Smooth muscle cell (in vitro differentiated cells): ENCODE results near the gene AIMP1. TPM values are rescaled to one million over a fixed set of nuclear protein-coding genes. Genes with fewer than 3 reads are reported as not detected.

Experiments
- DNase-seq: peaks from one replicate; lab custom pipeline; 2025; ENCODE audit not compliant: unreplicated experiment; lab: John Stamatoyannopoulos, UW
- H2AFZ ChIP-seq: fragments of 200-600 bp; sonication (generic); 2 replicates; pipeline ENCODE4 v1.6.0; 2016; ENCODE audit warnings: antibody characterized with exemption, low read depth, mild to moderate bottlenecking
- H3F3A ChIP-seq: fragments of 200-600 bp; sonication (generic); 2 replicates; pipeline ENCODE4 v1.6.0; 2017; ENCODE audit warnings: antibody characterized with exemption, low read depth
- H3K27ac ChIP-seq: fragments of 200-600 bp; sonication (generic); 2 replicates; pipeline ENCODE4 v1.5.1; 2016; ENCODE audit warnings: low read depth, mild to moderate bottlenecking
- H3K27me3 ChIP-seq: fragments of 200-600 bp; sonication (generic); 2 replicates; pipeline ENCODE4 v1.6.1; 2016; ENCODE audit warnings: low read depth, mild to moderate bottlenecking
- H3K36me3 ChIP-seq: fragments of 200-600 bp; sonication (generic); 2 replicates; pipeline ENCODE4 v1.5.1; 2016; ENCODE audit warnings: low read depth
- H3K4me1 ChIP-seq: fragments of 200-600 bp; sonication (generic); 2 replicates; pipeline ENCODE4 v1.5.1; 2016; ENCODE audit warnings: low read depth
- H3K4me2 ChIP-seq: fragments of 200-600 bp; sonication (generic); 2 replicates; pipeline ENCODE4 v1.6.0; 2016; ENCODE audit warnings: mild to moderate bottlenecking
- H3K4me3 ChIP-seq: fragments of 200-600 bp; sonication (generic); 2 replicates; pipeline ENCODE4 v1.5.1; 2016; ENCODE audit warnings: mild to moderate bottlenecking
- H3K79me2 ChIP-seq: fragments of 200-600 bp; sonication (generic); 2 replicates; pipeline ENCODE4 v1.6.0; 2016; ENCODE audit warnings: low read depth, mild to moderate bottlenecking
- H3K9ac ChIP-seq: fragments of 200-600 bp; sonication (generic); 2 replicates; pipeline ENCODE4 v1.6.0; 2016; ENCODE audit warnings: low read depth
- H3K9me3 ChIP-seq: fragments of 200-600 bp; sonication (generic); replicated peaks from 2 replicates; pipeline ENCODE4 v1.5.1; 2016; ENCODE audit warnings: low read depth
- H4K20me1 ChIP-seq: fragments of 200-600 bp; sonication (generic); 2 replicates; pipeline ENCODE4 v1.6.0; 2016; ENCODE audit warnings: low read depth
- WGBS: methylation state at CpG from one replicate; pipeline ENCODE4 v1.1.7; 2016; ENCODE audit warnings: low lambda C conversion rate; 5-methylcytosine and 5-hydroxymethylcytosine counted together
- polyA plus RNA-seq: library from polyadenylated mRNA; unstranded; fragments of >200 nt; fragmentation: Nextera tagmentation; extraction: Ambion mirVana; gene quantifications from 2 replicates; pipeline ENCODE4 v1.2.1, GENCODE V29; 2016
- total RNA-seq: library from RNA; depleted of rRNA; stranded (reverse); fragments of >200 nt; gene quantifications from 2 replicates; pipeline ENCODE4 v1.2.3, GENCODE V29; 2014
- TF ChIP-seq, protein P1 (sequence below): fragments of 200-600 bp; sonication (generic); IDR thresholded peaks from 2 replicates; pipeline ENCODE4 v1.5.1; 2017; ENCODE audit warnings: borderline replicate concordance, mild to moderate bottlenecking, antibody characterized with exemption; ENCODE audit not compliant: insufficient read depth, poor library complexity, severe bottlenecking

Gene AIMP1
- total and polyA plus RNA-seq, 2 experiments from 2014 or later = 35.1 to 58.5 TPM

DNA sequence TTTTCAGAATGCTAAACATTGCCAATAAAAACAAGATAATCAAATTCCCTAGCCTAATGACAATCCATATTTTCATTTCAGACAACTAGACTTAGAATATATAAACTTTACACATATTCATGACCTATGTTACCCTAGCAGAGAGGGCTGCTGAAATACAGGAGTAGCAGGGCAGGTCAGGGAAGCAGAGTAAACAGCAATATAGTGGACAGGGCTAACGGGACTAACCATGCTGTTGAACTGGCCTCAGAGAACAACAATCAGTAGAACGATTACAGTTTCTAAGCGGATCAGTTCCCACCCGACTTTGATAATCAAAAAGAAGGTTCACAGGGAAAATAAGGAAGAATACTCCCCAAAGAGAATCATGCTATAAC lies 14.3 kb upstream of the AIMP1 start:
- Histone ChIP-seq H3K9ac (no peak overlapping the region), H3K79me2 (peaks cover 13% of the 10 kb centered on the region), H3K4me3 (no peak overlapping the region), H3K9me3 (no peaks in the 10 kb centered on the region), H3K27me3 (no peaks in the 10 kb centered on the region), H3K4me1 (no peaks in the 10 kb centered on the region), H3K4me2 (no peak overlapping the region), H4K20me1 (no peaks in the 10 kb centered on the region), H3K36me3 (peaks cover 6% of the 10 kb centered on the region), H3F3A (no peaks in the 10 kb centered on the region), H2AFZ (no peak overlapping the region), H3K27ac (no peak overlapping the region)
- 86% methylated on average over 4 of the region's 4 CpGs for WGBS
- no peak for DNase-seq
- TF ChIP-seq, protein P1, sequence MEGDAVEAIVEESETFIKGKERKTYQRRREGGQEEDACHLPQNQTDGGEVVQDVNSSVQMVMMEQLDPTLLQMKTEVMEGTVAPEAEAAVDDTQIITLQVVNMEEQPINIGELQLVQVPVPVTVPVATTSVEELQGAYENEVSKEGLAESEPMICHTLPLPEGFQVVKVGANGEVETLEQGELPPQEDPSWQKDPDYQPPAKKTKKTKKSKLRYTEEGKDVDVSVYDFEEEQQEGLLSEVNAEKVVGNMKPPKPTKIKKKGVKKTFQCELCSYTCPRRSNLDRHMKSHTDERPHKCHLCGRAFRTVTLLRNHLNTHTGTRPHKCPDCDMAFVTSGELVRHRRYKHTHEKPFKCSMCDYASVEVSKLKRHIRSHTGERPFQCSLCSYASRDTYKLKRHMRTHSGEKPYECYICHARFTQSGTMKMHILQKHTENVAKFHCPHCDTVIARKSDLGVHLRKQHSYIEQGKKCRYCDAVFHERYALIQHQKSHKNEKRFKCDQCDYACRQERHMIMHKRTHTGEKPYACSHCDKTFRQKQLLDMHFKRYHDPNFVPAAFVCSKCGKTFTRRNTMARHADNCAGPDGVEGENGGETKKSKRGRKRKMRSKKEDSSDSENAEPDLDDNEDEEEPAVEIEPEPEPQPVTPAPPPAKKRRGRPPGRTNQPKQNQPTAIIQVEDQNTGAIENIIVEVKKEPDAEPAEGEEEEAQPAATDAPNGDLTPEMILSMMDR = no peak

DNA sequence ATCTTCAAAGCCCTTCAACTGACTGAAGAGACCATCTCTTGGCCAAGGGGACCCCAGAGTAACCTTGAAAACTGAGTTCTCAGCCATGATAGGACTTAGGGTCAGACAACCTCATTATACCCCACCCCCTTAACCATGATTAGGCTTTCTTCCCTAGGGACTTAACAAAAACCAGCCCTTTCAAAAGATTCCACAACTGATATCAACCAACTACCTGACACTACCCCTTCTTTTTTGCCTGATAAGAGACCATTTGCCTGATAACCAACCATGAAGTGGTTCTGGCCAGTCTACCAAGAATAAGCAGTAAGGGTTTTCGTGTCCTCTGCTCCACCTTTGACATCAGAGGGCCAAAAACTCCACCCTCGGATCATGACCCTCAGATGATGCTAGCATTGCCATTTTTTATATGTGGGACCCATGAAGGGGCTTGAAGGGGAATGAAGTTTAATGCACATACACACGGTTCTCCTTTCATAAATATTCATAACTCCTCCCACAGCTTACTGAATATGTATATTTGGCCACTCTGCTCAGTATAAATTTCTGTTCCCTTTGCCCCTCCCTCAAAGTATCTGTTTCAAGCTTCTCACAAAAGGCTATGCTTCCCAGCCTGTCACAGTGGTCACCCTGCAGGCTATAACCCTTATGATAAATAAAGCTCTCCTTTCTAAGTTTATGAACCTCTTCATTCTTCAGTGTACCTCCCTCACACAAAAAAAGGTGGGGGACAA lies 12.6 kb upstream of the AIMP1 start:
- Histone ChIP-seq H3K4me3 (no peak overlapping the region), H3K27me3 (no peaks in the 10 kb centered on the region), H3K36me3 (peaks cover 6% of the 10 kb centered on the region), H3K4me1 (no peaks in the 10 kb centered on the region), H3F3A (no peaks in the 10 kb centered on the region), H3K79me2 (peaks cover 13% of the 10 kb centered on the region), H3K27ac (no peak overlapping the region), H3K9me3 (no peaks in the 10 kb centered on the region), H2AFZ (no peak overlapping the region), H3K9ac (no peak overlapping the region), H3K4me2 (no peak overlapping the region), H4K20me1 (no peaks in the 10 kb centered on the region)
- 80% methylated on average over 3 of the region's 3 CpGs for WGBS
- TF ChIP-seq, protein P1 = no peak
- DNase-seq = no peak

DNA sequence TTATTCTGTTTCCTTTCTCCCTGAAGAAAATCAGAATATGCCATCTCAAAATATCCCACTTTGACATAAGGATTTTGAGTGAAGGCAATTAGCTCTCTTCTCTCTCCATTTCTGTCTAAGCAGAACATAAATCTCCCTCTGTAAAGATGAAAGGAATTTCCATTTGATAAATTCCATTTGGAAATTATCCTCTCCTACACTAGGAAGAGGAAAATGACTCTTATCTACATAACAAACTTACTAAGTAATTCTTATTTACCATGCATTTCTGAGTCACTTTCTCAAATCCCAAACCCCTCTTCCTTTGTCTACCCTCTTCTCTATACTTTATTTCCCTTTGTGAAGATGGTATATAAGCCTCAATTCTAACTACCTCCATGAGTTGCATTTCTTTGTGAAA lies 11.7 kb upstream of the AIMP1 start:
- Histone ChIP-seq H3K9ac (no peak overlapping the region), H2AFZ (no peak overlapping the region), H3K4me2 (no peak overlapping the region), H3K27me3 (no peaks in the 10 kb centered on the region), H3K27ac (no peak overlapping the region), H3K4me1 (no peaks in the 10 kb centered on the region), H3K9me3 (no peaks in the 10 kb centered on the region), H3K4me3 (no peak overlapping the region), H4K20me1 (no peaks in the 10 kb centered on the region), H3K36me3 (peaks cover 6% of the 10 kb centered on the region), H3F3A (no peaks in the 10 kb centered on the region), H3K79me2 (peaks cover 13% of the 10 kb centered on the region)
- TF ChIP-seq, protein P1 = no peak
- DNase-seq = no peak

DNA sequence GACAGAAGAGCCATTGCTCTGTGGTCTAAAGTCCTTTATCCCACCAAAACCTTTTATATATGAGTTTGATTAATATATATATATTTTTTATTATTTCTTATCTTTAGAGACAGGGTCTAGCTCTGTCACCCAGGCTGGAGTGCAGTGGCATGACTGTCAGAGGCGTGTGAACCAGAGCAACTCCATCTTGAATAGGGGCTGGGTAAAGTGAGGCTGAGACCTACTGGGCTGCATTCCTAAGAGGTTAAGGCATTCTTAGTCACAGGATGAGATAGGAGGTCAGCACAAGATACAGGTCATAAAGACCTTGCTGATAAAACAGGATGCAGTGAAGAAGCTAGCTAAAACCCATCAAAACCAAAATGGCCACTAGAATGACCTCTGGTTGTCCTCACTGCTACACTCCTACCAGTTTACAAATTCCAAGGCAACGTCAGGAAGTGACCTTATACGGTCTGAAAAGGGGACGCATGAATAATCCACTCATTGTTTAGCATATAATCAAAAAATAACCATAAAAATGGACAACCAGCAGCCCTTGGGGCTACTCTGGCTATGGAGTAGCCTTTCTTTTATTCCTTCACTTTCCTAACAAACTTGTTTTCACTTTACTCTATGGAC lies 10.8 kb upstream of the AIMP1 start:
- H3K36me3 ChIP-seq = no peaks in the 10 kb centered on the region
- WGBS = 88% methylated on average over 4 of the region's 4 CpGs

More for the DNA sequence above, 10.8 kb upstream of the AIMP1 start:
- Histone ChIP-seq H3K27me3 (no peaks in the 10 kb centered on the region), H3K9ac (no peak overlapping the region), H3K9me3 (no peaks in the 10 kb centered on the region), H3K79me2 (peaks cover 19% of the 10 kb centered on the region), H2AFZ (no peak overlapping the region), H3K4me3 (no peak overlapping the region), H4K20me1 (no peaks in the 10 kb centered on the region), H3K4me2 (no peak overlapping the region), H3F3A (no peaks in the 10 kb centered on the region), H3K27ac (no peak overlapping the region), H3K4me1 (no peaks in the 10 kb centered on the region)
- DNase-seq = no peak
- TF ChIP-seq, protein P1 = no peak
